ENCODE data around the gene RGS4.

The RGS4 gene

DNA sequence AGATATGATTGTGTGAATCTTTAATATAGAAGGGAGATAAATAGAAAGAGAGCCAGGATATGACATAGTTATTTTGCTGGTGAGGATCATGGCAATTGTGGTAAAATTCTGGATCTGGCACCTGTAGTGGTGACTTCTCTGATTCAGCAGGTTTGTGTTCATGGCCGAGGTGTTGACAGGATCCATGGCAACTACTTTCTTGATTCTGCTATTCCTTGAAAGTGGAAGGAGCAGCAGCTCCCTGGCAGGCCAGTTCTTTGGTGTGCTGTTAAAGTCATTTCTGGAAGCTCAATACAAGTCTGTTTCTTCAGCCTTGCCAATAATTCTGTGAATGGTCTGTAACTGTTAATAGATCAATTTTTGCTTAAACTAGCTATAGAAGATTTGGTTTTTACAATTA is 33.4 kb downstream of the RGS4 start:
- no peak for DNase-seq (ENCODE audit: low read depth in 2 of 2)

DNA sequence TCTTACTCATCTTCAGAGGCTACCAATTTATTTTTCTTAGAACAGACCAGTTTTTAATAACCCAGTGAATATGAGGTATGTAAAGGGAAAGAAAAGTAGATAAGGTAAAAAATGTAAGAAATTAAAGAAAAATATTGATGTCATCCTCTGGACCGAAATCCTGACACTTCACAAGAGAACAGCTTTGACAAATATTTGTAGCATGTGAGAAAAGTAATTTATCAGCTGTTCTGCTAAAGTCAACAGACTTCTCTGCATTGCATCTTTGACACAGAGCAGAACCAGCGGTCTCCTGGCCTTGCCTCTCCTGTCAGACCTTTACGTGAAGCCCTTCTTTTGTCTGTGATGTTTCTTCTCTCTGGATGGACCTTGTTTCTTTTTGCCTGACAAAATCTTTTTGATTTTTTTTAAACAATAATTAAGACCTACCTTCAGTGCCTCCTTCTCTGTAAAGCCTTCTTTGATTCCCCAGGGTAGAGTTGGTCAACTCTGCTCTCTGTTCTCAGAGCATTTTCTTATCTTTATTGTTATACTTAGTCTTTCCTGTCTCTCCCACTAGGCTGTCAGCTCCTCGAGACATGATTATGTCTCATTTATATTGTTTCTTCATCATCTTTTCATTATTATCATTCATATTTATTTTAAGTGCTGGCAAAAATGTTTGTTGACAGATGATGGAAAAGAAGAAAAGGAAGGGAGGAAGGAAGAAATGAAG is 35.4 kb downstream of the RGS4 start:
- DNase-seq (ENCODE audit: low read depth in 2 of 2), result no peak

DNA sequence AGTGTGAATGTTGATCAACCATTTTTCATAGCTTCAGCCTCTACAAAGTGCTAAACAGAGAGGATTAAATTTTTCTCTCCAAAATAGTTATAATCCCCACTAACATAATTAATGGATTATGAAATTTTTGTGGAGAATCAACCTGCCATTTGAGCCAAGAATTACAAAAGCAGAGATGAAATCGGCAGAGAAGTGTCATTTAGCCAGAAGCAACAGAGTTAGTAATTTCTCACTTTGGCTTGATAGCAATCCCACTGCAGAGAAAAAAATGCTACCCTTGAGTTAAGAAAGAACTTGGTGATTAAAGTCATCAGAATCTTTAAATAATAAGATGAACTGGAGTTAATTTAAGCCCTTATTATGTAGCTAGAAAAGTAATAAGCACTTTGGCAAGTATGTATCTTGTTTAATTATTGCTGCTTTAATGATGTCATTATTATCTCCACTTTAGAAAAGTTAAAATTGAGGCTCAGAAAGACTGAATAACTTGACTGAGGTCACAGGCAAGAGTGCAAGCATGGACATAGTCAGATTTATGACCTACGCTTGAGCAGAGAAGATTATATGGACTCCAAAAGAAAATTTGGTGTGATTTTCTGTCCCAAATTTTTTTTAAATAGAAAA is 37.3 kb downstream of the RGS4 start:
- no peak for DNase-seq (ENCODE audit: low read depth in 2 of 2)

DNA sequence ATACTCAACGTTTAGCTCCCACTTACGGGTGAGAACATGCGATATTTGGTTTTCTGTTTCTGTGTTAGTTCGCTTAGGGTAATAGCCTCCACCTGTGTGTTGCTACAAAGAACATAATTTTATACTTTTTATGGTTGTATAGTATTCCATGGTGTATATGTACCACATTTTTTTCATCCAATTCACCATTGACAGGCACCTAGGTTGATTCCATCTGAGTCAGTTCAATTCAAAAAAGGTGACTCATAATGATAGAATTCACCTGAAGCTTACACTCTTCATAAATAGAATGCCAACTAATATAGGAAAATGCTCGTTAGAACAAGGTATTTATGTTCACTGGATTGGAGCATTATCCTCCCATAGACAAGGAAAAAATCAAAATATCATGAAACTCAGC is 38.5 kb downstream of the RGS4 start:
- DNase-seq (ENCODE audit: low read depth in 2 of 2), result no peak

DNA sequence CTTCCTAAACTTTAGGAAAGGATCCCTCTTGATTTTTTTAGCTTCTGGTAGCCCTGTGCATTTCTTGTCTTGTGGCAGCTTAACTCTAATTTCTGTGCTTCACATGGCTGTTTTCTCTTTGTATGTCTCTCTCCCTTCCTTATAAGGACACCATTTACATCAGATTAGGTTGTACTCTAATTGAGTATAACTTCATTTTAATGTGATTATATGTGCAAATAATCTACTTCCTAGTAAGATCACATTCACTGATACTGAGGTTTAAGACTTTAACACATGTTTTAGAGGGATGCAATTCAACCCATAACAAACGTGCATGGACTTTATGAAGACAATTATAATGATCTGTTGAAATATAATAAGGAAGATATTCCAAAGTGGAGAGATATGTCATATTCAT is 46.7 kb downstream of the RGS4 start:
- DNase-seq (ENCODE audit: low read depth in 2 of 2), result no peak

DNA sequence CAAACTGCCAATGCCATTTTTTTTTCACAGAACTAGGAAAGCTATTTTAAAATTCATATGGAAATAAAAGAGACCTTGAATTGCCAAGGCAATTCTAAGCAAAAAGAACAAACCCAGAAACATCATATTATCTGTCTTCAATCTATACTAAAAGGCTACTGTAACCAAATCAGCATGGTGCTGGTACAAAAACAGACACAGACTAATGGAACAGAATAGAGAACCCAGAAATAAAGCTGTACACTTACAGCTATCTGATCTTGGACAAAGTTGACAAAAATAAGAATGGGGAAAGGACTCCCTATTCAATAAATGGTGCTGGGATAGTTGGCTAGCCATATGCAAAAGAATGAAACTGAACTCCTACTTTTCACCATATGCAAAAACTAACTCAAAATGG is 50.5 kb downstream of the RGS4 start:
- DNase-seq (ENCODE audit: low read depth in 2 of 2), result no peak

DNA sequence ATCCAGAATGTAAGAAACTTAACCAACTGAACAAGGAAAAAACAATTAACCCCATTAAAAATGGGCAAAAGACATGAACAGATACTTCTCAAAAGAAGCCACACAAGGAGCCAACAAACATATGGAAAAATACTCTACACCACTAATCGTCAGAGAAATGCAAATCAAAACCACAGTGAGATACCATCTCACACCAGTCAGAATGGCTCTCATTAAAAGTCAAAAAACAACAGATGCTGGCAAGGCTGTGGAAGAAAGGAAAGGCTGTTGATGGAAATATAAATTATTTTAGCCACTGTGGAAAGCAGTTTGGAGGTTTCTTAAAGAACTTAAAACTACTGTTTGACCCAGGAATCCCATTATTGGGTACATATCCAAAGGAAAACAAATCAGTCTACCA is 51.2 kb downstream of the RGS4 start:
- DNase-seq (ENCODE audit: low read depth in 2 of 2), result no peak

DNA sequence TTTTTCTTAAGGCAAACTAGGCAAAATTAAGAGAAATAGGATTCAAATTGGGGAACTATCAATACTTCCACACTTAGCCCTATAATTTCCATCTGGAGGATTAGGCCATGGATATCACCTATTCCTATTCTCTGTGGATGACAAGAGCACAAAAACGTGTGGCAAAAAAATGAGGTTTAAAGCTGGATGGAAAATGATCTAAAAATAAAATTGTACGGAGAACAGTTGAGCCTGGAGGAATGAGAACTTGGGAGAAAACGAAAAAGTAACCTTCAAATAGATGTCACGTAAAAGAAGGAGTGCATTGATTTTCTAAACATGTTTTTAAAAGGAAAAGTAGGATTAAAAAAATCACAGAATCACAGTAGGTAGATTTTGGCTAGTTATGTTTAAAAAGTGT is 55.7 kb downstream of the RGS4 start:
- no peak for DNase-seq (ENCODE audit: low read depth in 2 of 2)
